ENCODE results near the gene METTL23.

- no peak for TF ChIP-seq POLR2A (IDR thresholded peaks at IDR 0.05)
- TF ChIP-seq CTCF (IDR thresholded peaks at IDR 0.05), result no peak
Measured at GRCh38 chr17:76757256-76757655, 30.6 kb downstream of the METTL23 start.

Measured in thyroid gland (tissue), 4 donors.